Prostate gland (tissue), 1 donor: Measurements from ENCODE around the gene MATN1.

Source experiments
- POLR2A ChIP-seq: fragments of 450-650 bp; IDR thresholded peaks from one replicate; pipeline ENCODE4 v1.6.1; 2016; ENCODE audit warnings: antibody characterized with exemption, mild to moderate bottlenecking
- POLR2AphosphoS5 ChIP-seq: sonication (generic); formaldehyde crosslinking; IDR thresholded peaks from one replicate; pipeline ENCODE4 v1.6.1; 2017; ENCODE audit warnings: antibody characterized with exemption

DNA sequence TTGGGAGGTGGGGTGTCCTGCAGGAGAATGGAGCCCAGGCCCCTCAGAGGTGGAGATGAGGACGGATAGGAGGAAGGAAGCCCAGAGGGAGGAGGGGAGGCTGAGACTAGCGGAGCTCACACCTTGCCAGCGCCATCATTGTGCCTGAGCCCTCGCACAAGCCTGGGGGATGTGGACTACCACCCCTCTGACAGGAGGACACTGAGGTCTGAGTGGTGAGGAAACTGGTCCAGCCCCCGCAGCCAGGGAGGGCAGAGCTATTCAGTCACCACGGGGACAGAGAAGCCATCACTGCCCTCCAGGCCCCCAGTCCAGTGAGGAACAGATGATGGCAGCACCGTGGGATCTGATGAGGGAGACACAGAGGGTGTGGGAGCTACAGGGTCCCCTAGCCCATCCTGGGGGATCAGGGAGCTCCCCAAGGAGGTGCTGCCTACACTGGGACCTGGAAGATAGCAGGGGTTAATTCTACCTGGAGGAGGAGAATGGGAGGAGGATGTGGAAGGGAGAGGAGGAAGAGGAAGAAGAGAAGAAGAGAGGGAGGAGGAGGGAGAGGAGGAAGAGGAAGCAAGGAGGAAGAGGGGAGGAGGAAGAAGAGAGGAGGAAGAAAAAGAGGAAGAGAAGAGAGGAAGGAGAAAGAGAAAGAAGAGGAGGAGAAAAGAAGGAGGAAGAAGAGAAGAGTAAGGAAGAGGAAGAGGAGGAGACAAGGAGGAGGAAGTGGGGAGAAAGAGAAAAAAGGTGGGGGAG lies 31.0 kb downstream of the MATN1 start:
- no peak for TF ChIP-seq POLR2A
- TF ChIP-seq POLR2AphosphoS5 = no peak
